HG03432 (cell line): Measurements from ENCODE around the gene TNNI3K.
"Not testable (repeated sequence)": the region's sequence is repeated elsewhere in the genome, so short reads cannot be mapped to it uniquely, and the experiment has no call there.

Source experiments
- ATAC-seq: cut with Tn5 transposase; IDR thresholded peaks from one replicate; pipeline ENCODE4 v1.9.1; 2021; ENCODE audit warnings: mild to moderate bottlenecking, moderate library complexity; ENCODE audit not compliant: unreplicated experiment

TNNI3K gene, protein sequence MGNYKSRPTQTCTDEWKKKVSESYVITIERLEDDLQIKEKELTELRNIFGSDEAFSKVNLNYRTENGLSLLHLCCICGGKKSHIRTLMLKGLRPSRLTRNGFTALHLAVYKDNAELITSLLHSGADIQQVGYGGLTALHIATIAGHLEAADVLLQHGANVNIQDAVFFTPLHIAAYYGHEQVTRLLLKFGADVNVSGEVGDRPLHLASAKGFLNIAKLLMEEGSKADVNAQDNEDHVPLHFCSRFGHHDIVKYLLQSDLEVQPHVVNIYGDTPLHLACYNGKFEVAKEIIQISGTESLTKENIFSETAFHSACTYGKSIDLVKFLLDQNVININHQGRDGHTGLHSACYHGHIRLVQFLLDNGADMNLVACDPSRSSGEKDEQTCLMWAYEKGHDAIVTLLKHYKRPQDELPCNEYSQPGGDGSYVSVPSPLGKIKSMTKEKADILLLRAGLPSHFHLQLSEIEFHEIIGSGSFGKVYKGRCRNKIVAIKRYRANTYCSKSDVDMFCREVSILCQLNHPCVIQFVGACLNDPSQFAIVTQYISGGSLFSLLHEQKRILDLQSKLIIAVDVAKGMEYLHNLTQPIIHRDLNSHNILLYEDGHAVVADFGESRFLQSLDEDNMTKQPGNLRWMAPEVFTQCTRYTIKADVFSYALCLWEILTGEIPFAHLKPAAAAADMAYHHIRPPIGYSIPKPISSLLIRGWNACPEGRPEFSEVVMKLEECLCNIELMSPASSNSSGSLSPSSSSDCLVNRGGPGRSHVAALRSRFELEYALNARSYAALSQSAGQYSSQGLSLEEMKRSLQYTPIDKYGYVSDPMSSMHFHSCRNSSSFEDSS

GRCh38 chr1:74235153-74235552 lies at the start of gene TNNI3K:
TNNI3K (plus strand) TSS chr1:74235387; CDS start chr1:74235452, 65 bp downstream.
- no peak for ATAC-seq

DNA sequence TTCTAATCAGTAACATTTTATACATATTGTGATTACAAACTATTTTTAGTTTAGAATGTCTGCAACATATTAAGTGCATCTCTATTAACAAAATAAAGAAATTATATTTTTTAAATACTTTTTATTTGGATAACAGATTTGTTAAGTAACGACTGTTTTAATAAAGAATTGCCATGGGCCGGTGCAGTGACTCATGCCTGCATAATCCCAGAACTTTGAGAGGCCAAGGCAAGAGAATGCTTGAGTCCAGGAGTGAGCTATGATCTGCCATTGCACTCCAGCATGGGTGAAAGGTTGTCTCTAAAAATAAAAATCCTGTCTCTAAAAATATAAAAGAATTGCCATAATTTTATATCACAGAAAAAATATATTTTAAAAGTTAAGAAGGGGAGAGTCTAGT lies 41.3 kb upstream of the TNNI3K start:
- ATAC-seq = no peak

GRCh38 chr1:74195339-74195738 lies 39.8 kb upstream of the TNNI3K start:
- no peak for ATAC-seq

DNA sequence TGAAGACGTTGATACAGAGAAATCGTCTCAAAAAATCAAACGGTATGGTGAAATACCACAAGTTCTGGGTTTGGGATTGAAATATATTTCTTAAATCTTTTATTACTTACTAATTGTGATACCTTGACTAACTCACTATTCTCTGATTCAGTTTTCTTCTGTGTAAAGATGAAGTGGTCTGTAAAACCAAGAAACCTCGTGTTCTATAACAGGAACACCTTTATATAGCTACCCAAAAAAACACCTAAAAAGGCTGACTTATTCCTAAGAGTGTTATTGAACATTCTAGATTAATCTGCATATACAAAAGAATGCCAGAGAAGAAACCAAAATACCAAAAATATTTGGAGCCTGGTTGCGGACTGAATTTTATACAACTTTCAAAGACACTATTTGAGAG lies 37.9 kb upstream of the TNNI3K start:
- ATAC-seq = no peak

- peak; percentile 97 for ATAC-seq
Observed at GRCh38 chr1:74197657-74198552, 37.3 kb upstream of the TNNI3K start, which contains the start of the genes FPGT and LRRIQ3. FPGT (plus strand) TSS chr1:74198242; CDS start chr1:74198279, 37 bp downstream. LRRIQ3 (minus strand) TSS chr1:74198176; CDS start chr1:74183684, 14,492 bp downstream.

DNA sequence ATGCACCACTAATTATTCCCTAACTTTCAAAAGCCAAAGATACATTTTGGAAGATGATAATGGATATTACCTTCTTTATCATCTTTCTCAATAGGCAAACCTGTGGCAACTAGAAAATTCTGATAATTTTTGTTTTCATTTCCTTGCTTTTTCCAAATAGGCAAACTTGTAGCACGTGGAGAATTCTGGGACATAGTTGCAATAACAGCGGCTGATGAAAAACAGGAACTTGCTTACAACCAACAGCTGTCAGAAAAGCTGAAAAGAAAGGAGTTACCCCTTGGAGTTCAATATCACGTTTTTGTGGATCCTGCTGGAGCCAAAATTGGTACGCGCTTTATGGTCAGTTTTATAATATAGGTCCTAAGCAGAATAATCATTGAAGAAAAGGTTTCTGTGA lies 35.7 kb upstream of the TNNI3K start:
- ATAC-seq = no peak

GRCh38 chr1:74205266-74205665 lies 29.9 kb upstream of the TNNI3K start:
- no peak for ATAC-seq

GRCh38 chr1:74215229-74215628 lies 20.0 kb upstream of the TNNI3K start:
- no peak for ATAC-seq

DNA sequence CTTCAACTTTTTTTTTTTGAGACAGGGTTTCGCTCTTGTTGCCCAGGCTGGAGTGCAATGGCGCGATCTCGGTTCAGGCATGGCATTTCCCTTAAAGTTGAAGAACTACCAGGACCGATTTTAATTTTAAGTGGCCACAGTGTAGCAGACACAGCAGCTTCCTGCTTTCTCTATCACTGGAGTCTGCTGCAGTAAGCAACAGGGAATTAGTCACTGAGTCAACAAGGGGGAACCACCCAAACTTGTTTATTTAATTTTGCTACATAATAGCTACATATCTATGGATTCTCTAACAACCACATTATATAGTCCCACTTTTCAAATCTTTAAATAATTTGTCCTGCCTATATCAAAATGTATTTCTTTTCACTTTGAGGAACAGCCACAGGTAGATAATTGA lies 12.5 kb upstream of the TNNI3K start:
- ATAC-seq = no peak

DNA sequence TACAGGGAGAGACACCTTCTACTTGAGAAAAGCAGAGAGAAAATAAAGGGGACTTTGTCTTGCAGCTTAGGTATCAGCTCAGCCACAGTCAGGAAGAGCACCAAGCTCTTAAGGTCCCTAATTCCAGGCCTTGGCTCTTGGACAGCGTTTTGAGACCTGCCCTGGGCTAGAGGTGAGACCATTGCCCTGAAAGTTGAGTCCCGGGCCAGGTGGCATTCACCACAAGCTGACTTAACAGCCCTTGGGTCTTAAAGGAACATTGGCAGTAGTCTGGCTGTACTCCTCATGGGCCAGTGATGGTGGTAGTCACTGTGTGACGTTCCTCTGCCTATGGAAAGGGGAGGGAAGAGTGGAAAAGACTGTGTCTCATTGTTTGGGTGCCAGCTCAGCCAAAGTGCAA lies 11.7 kb upstream of the TNNI3K start:
- ATAC-seq = no peak

- ATAC-seq = no peak
Observed at GRCh38 chr1:74236440-74236839, 1.3 kb downstream of the TNNI3K start.

DNA sequence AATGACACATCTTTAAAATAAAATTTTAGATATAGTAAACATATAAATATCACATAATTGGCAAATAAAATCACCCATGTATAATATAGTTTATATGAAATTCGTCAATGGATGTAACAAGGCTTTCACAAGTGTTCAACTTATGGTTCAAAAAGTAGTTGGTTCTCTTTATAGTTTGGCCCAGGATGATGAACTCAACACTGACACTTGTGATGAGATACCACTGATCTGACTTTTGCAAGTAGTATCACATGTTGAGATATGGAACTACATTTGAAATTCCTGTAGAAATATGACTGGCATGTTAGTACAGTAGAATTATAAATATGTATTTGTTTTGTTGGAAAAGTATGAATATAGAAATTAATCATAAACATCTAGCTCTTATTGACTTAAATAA lies 1.8 kb downstream of the TNNI3K start:
- ATAC-seq = no peak

DNA sequence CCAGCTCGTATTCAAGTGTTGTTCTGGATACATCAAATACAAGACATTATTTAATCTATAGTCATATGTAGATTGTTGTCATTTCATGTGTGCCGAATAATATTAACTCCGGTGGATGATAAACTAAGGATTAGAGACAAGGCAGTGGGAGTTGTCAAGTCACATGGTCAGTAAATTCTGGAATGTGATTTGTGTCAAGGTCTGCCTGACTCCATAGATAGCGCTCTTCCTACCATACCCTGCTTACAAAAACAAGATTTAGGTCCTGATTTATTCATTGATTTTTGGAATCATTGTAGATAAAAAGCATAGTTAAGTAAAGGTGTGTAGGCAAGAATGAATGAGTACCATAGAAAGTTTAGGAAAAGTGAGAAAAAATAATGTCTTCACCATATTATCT lies 2.6 kb downstream of the TNNI3K start:
- ATAC-seq = no peak

GRCh38 chr1:74245168-74245772 lies 10.1 kb downstream of the TNNI3K start:
- no peak for ATAC-seq

DNA sequence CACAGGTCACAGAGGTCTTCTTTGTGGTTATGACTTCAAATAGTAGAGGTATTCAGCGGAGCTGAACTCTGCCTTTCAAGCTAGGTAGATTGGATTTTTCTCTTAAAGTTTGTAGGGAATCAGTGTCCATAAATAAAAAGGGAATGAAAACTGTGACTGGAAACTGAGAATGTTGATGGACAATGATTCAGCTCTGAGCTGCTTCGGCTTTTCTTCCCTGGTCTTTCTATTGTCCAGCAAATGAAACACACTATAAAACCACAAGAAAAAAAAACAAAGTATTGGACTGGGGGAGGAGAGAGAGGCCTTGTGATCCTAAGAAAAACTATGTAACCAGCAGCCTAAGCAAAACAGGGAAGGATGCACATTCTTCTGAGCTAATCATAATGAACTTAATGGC lies 11.1 kb downstream of the TNNI3K start:
- ATAC-seq = no peak

DNA sequence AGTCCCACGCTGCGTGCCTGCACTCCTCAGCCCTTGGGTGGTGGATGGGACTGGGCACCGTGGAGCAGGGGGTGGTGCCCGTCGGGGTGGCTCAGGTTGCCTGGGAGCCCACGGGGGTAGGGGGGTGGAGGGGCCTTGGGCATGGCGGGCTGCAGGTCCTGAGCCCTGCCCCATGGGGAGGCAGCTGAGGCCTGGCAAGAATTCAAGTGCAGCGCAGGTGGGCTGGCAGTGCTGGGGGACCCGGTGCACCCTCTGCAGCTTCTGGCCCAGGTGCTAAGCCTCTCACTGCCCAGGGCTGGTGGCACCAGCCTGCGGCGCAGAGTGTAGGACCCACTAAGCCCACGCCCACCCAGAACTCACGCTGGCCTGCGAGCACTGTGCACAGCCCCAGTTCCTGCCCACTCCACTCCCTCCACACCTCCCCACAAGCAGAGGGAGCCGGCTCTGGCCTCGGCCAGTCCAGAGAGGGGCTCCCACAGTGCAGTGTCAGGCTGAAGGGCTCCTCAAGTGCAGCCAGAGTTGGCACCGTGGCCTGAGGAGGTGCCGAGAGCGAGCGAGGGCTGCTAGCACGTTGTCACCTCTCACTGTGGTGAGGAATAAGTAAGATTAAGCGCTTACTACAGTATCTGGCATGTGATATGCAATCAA lies 12.8 kb downstream of the TNNI3K start:
- ATAC-seq = no peak

- not testable (repeated sequence) for ATAC-seq
Observed at GRCh38 chr1:74253243-74253824, 18.1 kb downstream of the TNNI3K start.

DNA sequence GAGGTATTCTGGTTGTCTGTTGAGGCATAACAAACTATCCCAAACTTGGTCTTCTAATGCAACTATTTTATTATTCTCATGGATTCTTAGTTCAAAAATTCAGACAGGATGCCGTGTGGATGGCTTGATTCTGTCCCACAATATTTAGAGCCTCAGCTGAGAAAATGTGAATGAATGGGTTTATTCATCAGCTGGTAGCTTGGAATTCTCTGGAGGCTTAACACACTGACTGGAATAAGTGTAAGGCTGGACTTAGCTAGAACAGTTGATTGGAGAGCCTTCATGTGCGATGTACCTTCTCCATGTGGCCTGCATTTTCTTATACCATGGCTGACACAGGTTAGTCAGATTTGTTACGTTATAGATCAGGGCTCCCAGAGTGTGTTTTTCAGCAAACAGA lies 30.8 kb downstream of the TNNI3K start:
- no peak for ATAC-seq

- ATAC-seq = no peak
Observed at GRCh38 chr1:74271503-74271902, 36.3 kb downstream of the TNNI3K start.
